ENCODE results near the gene FBN2.

- TF ChIP-seq CTCF (IDR thresholded peaks at IDR 0.05) (no peak), REST (IDR thresholded peaks at IDR 0.05; ENCODE audit: insufficient read depth in 1 of 2, low read depth in 2 of 2, low read length in 1 of 2) (no peak)
Measured at GRCh38 chr5:128408622-128409021, 129.4 kb downstream of the FBN2 start.
